Skeletal muscle cell (primary cell): ENCODE measurements around the gene FGD3.
"Not testable (repeated sequence)": the region's sequence is repeated elsewhere in the genome, so short reads cannot be mapped to it uniquely, and the experiment has no call there.

Experiments used
- DNase-seq: peaks from one replicate; pipeline ENCODE4 v3.0.0-alpha.2; 2010; ENCODE audit warnings: low read depth
- H3K4me3 ChIP-seq: 2 replicates; pipeline ENCODE4 v1.5.1; 2011; ENCODE audit warnings: low read depth, mild to moderate bottlenecking, control low read depth, low read length, moderate library complexity

The FGD3 gene

DNA sequence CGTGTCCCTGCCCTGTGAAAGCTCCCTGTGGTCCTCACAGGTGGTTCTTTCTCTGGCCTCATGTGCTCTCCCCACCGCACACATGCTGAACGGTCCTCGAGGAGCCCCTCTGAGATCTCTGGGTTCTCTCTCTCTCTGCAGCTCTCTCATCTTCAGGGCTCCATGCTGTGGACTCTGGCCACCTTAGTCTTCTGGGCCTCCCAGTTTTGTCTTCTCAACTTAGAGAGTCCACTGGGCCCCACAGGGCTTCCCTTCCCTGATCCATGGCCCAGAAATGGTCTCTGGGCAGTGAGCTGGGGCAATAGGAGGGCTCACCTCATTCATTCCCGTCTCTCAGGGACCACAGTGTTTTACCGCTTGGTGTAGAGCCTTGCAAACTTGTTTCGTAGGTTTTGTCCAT lies 26.4 kb downstream of the FGD3 start:
- no peak overlapping the region for H3K4me3 ChIP-seq
- DNase-seq, result no peak

DNA sequence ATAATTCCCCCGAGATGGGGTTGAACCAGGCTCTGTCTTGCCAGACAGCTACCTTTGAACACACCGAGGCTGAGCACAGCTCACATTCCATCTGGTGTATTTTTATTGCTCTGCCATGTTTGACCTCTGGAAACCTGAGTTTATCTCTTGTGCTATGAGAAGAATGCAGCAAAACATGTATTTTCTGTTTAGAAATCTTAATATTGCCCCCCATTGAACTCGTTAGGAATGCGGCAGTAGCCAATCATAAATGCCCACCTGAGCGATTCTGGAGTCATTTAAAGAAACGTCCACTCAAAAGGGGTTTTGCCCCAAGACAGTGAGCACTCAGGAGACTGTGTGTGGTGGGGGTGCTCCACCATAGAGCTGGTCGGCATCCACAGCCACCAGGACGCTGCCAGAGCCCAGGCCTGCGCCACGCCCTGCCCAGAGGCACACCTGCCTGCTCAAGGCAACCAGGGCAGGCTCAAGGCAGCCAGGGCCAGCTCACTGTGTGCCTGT lies 26.9 kb downstream of the FGD3 start:
- no peak for DNase-seq
- H3K4me3 ChIP-seq, result no peak overlapping the region

DNA sequence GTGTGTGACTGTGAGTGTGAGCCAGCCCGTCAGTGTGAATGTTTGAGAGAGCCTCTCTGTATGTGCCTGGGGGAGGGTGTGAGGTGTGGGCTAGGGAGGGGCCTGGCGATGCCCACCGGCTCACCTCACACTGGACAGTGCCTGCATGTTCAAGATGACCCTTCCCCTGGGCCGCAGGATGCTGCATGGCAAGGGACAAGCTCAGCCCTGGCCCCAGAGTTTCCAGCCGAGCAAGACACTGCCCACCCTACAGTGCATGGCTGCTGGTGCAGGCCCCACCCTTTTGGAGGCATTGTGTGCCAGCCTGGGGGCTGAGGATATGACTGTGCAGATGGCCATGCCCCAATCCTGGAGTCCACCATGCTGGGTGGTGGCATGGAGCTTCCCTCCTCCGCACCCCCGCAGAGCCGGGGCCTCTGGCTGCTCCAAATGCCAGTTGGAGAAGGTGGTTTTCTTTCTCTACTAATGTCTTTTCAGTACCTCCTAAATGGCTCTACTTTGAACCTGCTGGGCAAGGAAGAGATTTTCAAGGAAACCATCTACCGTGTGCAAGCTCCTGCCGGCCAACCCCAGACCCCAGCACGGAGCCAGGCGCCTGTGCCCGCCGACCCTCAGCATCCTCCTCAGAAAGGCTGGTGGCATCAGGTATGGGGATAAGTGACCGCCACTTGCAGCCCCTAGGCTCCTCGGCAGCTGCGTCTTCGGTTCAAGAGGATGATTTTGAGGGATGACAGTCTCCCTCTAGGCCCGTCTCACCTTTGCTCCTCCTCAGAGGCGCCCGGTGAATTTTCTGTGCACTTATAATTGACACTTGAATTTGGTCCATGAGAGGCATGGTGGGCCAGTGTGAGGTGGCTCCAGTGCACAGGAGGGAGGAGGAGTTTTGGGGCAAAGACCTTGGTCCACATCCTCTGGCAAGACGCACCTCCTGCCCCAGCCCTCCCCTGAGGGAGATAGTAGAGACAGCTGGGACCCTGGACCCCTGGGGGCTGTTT lies 27.7 kb downstream of the FGD3 start:
- no peak for DNase-seq
- no peak overlapping the region for H3K4me3 ChIP-seq

DNA sequence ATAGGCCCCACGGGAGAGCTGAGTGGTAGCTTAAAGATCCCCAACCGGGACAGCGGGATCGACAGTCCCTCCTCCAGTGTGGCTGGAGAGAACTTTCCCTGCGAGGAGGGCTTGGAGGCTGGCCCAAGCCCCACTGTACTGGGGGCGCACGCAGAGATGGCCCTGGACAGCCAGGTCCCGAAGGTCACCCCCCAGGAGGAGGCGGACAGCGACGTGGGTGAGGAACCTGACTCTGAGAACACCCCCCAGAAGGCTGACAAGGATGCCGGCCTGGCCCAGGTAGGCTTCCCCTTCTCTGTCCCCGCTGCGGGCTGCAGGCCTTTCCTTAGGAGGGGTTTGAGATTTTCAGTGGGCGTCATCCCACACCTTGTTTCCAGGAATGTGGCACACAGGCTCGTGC lies 29.1 kb downstream of the FGD3 start:
- H3K4me3 ChIP-seq, result no peak overlapping the region
- DNase-seq, result no peak

DNA sequence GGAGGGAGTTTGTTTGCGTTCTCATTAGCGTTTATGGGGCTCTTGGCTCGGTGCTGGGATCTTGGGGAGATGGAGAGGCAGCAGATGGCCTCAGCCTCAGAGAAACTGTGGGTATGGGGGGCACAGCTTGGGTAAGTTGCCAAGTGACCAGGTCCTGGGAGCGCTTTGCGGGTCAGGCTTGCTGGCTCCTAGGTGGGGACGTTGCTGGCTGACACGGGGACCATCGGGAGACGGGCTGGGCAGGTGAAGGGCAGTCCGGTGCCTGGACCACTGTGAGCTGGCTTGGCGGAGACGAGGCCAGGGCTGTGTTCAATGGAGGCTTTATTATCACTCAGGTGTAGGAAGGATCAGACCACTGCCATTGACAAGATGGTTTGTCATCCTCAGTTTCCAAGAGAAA lies 30.0 kb downstream of the FGD3 start:
- no peak for DNase-seq
- H3K4me3 ChIP-seq, result no peak overlapping the region

DNA sequence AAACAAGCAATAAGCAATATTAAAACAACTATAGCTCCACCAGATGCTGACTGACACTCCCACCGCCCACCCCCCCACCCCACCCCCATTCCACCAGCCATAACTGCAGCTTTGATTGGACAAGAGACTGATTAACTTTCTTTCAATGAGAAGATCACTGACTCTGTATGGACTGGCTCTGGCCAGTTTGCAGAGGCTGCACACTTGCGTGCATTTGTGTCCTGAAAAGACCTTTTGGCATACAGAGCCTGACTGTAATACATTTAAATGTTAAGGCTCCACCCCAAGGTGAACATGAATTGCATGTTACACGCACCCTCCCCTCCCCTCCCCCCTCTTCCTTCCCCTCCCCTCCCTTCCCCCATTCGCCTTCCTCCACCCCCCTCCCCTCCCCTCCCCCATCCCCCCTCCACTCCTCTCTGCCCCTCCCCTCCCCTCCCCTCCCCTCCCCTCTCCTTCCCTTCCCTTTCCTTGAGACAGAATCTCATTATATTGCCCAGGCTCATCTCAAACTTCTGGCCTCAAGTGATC lies 31.1 kb downstream of the FGD3 start:
- no peak for DNase-seq
- no peak overlapping the region for H3K4me3 ChIP-seq

DNA sequence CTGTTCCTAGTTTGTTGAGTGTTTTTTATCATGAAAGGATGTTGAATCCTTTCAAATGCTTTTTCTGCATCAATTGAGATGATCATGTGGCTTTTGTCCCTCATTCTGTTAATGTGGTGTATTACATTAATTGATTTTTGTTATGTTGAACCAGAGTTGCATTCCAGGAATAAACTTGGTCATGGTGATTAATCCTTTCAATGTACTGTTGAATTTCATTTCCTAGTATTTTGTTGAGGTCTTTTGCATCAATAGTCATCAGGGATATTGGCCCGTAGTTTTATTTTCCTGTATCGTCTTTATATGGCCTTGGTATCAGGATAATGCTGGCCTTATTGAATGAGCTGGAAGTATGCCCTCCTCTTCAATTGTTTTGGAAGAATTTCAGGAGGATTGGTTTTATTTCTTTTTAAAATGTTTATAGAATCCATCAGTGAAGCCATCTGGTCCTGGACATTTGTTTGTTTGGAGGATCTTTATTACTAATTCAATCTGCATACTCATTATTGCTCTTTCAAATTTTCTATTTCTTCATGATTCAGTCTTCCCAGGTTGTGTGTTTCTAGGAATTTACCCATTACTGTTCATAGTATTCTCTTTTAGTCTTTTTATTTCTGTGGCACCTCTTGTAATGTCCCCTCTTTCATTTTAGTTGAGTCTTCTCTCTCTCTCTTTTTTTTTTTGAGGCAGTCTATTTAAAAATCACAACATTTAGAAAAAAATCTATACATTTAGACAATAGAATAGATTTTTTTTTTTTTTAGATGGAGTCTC lies 32.1 kb downstream of the FGD3 start:
- no peak overlapping the region for H3K4me3 ChIP-seq
- no peak for DNase-seq

DNA sequence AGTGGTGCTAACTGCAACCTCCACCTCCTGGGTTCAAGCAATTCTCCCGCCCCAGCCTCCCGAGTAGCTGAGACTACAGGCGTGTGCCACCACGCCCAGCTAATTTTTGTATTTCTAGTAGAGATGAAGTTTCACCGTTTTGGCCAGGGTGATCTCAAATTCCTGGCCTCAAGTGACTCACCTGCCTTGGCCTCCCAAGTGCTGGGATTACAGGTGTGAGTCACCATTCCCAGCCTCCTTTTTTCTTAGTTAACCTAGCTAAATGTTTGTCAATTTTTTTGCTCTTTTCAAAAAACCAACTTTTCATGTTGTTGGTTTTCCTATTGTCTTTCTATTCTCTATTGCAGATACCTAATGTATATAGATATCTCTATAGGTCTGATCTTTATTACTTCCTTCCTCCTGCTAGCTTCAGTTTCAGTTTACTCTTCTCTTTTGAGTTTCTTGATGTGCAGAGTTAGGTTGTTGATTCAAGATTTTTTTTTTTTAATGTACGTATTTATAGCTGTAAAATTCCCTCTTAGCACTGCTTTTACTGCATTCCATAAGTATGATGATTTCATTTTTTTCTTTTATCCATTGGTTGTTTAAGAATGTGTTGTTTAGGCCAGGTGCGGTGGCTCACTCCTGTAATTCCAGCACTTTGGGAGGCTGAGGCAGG lies 32.9 kb downstream of the FGD3 start:
- H3K4me3 ChIP-seq, result no peak overlapping the region
- no peak for DNase-seq

DNA sequence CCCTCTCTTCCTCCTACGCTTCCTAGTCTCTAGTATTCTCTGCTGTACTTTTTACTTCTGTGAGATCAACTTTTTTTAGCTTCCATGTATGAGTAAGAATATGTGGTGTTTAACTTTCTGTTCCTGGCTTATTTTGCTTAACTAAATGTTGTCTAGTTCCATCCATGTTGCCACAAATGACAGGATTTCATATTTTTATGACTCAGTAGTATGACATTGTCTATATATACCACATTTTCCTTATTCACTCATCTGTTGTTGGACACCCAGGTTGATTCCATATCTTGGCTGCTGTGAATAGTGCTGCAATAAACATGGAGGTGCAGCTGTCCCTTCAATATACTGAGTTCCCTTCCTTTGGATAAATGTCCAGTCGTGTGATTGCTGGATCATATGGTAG lies 34.8 kb downstream of the FGD3 start:
- no peak for DNase-seq
- H3K4me3 ChIP-seq, result no peak overlapping the region

DNA sequence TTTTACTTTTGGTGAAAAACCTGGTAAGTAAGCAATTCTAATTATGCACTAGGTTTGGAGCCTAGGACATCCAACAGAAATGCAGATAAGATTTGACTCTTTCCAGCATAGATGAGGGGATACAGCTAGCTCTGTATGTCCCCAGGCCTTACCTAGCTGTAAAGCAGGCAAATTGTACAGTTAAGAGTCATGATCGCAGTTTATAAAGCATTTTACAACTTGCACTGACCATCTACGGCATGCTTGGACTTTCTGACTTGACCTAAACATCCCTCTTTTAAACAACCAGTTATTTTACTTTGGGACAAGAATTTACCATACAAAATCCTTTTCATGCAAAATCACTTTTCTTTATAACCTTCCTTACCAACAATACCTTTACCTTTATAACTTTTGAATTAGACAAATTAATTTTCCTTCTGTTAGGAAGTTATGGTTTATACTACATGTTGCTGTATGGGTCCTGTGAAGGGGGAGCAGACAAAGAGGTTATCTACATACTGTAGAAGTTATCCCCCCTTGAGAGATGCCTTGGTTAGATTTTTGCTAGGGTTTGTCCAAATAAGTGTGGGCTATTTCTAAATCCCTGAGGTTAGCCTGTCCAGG lies 36.8 kb downstream of the FGD3 start:
- no peak overlapping the region for H3K4me3 ChIP-seq
- no peak for DNase-seq

DNA sequence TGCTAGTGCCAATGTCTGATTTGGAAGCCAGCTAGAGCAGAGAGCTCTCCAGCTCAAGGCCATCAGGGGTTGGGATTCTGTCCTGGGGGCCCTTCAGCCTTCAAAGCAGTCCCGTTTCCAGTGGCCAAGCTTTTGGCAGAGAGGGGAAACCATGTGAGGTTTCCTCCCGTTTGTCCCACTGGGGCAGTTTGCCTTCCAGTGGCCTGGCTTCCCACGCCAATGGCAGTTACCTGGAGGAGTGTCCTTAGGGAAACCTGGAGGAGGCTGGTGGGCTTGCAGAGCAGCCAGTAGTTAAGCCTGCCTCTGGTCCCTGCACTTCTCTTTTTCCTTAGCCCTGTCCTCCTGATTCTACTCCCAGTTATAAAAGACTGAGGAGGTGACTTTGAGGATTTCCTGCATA lies 37.7 kb downstream of the FGD3 start:
- H3K4me3 ChIP-seq, result no peak overlapping the region
- DNase-seq, result no peak

DNA sequence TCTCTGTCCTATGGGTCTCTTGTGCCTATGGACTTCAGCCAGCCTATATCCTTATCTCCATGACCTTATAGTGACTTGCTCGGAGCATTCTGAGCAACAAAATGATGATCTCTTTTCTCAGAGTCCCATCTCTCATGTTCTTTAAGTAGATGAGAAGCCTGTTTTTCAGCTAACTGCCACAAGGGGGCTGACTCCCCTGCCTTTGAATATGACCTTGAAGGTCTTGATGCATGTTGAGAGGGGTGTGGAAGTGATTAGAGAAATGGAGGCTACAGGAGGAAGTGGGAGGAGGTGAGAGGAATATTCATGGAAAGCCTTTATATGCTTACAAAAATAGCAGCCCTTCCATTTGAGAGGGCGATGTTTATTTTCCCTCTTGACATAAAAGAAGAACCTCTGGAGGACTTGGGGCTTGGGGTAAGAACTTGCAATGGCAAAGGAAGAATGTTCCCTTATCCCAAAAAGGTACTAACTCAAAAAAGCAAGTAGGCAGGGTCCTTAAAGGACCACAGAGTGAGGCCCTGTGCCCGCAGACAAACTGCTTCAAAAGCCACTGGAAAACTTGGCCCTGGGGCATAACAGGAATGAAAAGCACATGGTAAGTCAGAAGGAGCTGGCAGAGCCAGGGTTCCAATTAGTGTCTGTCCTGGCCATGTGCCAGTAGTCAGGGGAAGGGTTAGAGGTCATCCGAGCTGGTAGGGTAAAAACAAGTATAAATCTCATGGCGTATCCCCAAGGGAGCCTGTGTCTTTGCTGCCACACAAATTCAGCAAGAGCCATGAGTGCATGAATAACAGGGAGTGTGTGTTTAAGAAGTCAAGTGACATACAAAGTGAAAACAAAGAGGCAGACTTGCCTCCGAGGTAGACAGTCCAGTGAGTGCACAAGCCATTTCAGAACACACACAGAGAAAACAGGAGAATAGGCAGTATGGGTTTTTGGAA lies 39.1 kb downstream of the FGD3 start:
- no peak overlapping the region for H3K4me3 ChIP-seq
- DNase-seq, result no peak

DNA sequence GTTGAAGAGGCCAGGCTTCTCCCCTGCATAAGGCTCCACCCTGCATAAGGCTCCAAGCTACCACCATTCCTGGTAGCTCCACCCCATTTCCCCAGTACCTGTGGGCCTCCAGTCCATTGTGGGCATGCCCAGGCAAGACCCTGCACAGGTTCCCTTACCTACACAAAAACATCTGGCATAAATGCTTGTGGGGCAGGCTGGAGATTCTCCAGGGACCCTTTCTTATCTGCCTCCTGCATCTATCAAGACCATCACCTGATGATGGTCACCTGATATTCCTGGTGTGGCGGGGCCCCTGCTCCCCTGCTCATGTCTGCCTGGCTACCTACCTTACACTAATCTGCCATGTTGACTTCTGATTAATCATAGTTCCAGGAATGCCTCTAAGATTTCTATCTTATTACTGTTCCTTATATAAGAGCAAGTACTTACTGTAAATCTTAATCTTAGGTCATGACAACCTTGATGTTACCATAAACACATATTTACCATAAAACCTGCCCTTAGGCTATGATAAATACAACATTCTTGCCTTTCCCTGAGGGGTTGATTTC lies 41.0 kb downstream of the FGD3 start:
- DNase-seq, result no peak

DNA sequence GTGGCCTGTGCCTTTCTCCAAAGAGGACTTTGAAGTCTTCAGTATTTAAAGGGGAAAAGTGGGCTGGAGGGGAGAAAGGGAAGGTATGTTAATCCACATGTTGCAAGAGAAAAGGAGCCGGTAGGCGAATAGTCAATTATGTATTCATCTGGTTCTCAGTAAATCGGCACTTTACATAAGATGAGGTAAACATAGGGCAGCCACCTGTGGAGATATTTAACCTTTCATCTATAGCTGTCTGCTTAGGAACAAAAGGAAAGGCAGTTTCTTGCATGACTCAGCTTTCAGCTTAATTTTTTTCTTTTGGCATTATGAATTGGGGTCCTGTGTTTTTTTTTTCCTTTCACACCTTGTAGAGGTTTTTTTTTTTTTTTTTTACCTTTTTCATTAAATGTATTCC lies 42.2 kb downstream of the FGD3 start:
- no peak for DNase-seq
- no peak overlapping the region for H3K4me3 ChIP-seq

More for the DNA sequence above, 41.0 kb downstream of the FGD3 start:
- no peak overlapping the region for H3K4me3 ChIP-seq

DNA sequence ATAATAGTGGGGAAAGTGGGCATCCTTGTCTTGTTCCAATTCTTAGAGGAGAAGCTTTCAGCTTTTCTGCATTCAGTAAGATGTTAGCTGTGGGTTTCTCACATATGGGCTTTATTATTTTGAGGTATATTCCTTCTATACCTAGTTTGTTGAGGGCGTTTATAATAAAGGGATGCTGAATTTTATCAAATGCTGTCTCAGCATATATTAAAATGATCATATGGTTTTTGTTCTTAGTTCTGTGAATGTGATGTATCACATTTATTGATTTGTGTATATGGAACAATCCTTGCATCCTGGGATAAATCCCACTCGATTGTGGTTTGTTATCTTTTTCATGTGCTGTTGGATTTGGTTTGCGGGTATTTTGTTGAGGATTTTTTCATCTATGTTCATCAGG lies 43.1 kb downstream of the FGD3 start:
- no peak overlapping the region for H3K4me3 ChIP-seq
- DNase-seq, result no peak

DNA sequence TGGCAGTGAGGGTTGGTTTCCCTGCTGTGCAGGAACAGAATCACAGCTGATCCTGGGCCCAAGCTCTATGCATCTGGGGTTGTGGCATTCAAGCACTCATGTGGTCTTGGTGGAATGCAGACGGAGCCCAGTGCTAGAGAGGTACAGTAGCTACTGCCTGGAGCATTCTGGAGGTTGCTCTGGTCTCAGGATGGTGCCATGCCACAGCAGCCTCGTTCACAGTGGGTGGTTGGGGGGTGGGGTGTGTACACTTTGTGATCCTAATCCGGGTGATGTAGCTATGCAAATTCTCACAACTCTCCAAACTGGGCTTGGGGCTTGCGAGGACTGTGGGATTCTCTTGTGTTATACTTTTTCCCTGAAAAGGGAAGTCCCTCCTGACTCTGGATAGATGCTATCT lies 45.2 kb downstream of the FGD3 start:
- no peak for DNase-seq
- no peak overlapping the region for H3K4me3 ChIP-seq

DNA sequence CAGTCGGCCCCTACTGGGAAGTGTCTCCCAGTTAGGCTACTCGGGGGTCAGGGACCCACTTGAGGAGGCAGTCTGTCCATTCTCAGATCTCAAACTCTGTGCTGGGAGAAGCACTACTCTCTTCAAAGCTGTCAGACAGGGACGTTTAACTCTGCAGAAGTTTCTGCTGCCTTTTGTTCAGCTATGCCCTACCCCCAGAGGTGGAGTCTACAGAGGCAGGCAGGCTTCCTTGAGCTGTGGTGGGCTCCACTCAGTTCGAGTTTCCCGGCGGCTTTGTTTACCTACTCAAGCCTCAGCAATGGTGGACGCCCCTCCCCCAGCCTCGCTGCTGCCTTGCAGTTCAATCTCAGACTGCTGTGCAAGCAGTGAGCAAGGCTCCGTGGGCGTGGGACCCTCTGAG lies 51.5 kb downstream of the FGD3 start:
- DNase-seq, H3K4me3 ChIP-seq: not testable (repeated sequence)

DNA sequence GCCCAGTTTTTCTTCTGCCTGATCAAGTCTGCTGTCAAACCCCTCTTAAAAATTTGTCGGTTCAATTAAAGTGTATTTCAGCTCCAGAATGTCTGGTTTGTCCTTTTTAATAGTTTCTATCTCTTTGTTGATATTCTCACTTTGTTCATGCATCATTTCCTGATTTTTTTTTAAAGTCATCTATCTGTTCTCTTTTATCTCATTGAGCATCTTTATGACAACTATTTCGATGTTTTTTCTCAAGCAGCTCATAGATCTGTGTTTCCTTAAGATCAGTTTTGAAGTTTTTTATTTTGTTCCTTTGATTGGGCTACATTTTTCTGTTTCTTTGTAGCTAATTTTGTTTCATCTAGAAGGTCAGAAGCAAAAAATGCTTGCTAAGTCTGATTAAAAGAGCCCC lies 53.7 kb downstream of the FGD3 start:
- DNase-seq, result no peak
- H3K4me3 ChIP-seq, result no peak overlapping the region
